Measurements from ENCODE around the gene THAP5.
A peak's percentile ranks its signal among the peaks of the same experiment; 100 is the strongest.
"Not testable (repeated sequence)": the region's sequence is repeated elsewhere in the genome, so short reads cannot be mapped to it uniquely, and the experiment has no call there.

The THAP5 gene

GRCh38 chr7:108584211-108584610 is 14.7 kb upstream of the THAP5 start:
- DNase-seq (ENCODE audit: low read depth): no peak

GRCh38 chr7:108581655-108582491 is 12.4 kb upstream of the THAP5 start:
- no peak for DNase-seq (ENCODE audit: low read depth)

- DNase-seq (ENCODE audit: low read depth): no peak
These were observed 10.8 kb upstream of the THAP5 start for GRCh38 chr7:108580298-108580697.

GRCh38 chr7:108578937-108579336 is 9.4 kb upstream of the THAP5 start:
- DNase-seq (ENCODE audit: low read depth): no peak

GRCh38 chr7:108576116-108576515 is 6.6 kb upstream of the THAP5 start:
- no peak for DNase-seq (ENCODE audit: low read depth)

GRCh38 chr7:108575156-108575555 is 5.7 kb upstream of the THAP5 start:
- no peak for DNase-seq (ENCODE audit: low read depth)

- no peak for DNase-seq (ENCODE audit: low read depth)
These were observed 3.0 kb upstream of the THAP5 start for GRCh38 chr7:108572480-108572879.

- DNase-seq (ENCODE audit: low read depth): peak; percentile 9
These were observed 745 bp upstream of the THAP5 start for GRCh38 chr7:108570146-108570755.

- DNase-seq (ENCODE audit: low read depth): no peak
These were observed 615 bp downstream of the THAP5 start for GRCh38 chr7:108568801-108569380.

GRCh38 chr7:108565987-108566386 is 3.5 kb downstream of the THAP5 start:
- no peak for DNase-seq (ENCODE audit: low read depth)

GRCh38 chr7:108561047-108561619 is 8.4 kb downstream of the THAP5 start:
- DNase-seq (ENCODE audit: low read depth): no peak

- no peak for DNase-seq (ENCODE audit: low read depth)
These were observed 10.3 kb downstream of the THAP5 start for GRCh38 chr7:108559253-108559652.

- DNase-seq (ENCODE audit: low read depth): no peak
These were observed 11.9 kb downstream of the THAP5 start for GRCh38 chr7:108557617-108558016.

GRCh38 chr7:108557191-108557590 is 12.3 kb downstream of the THAP5 start:
- DNase-seq (ENCODE audit: low read depth): no peak

GRCh38 chr7:108556665-108557064 is 12.8 kb downstream of the THAP5 start:
- not testable (repeated sequence) for DNase-seq (ENCODE audit: low read depth)

GRCh38 chr7:108548141-108548896 is 21.2 kb downstream of the THAP5 start:
- not testable (repeated sequence) for DNase-seq (ENCODE audit: low read depth)

- no peak for DNase-seq (ENCODE audit: low read depth)
These were observed 28.0 kb downstream of the THAP5 start for GRCh38 chr7:108541478-108541877.

GRCh38 chr7:108538685-108539084 is 30.8 kb downstream of the THAP5 start:
- not testable (repeated sequence) for DNase-seq (ENCODE audit: low read depth)

GRCh38 chr7:108538236-108538635 is 31.3 kb downstream of the THAP5 start:
- not testable (repeated sequence) for DNase-seq (ENCODE audit: low read depth)

- DNase-seq (ENCODE audit: low read depth): no peak
These were observed 32.3 kb downstream of the THAP5 start for GRCh38 chr7:108537229-108537628.

GRCh38 chr7:108535744-108536143 is 33.8 kb downstream of the THAP5 start:
- no peak for DNase-seq (ENCODE audit: low read depth)

GRCh38 chr7:108535257-108535656 is 34.2 kb downstream of the THAP5 start:
- no peak for DNase-seq (ENCODE audit: low read depth)

Data from activated gamma-delta T cell treated with anti-CD3 and anti-CD28 coated beads, Interleukin-2, amount 50 U/mL, for 16 hours (primary cell).